H1 (cell line): ENCODE data around the gene PPP1R1B. TPM values are rescaled to one million over a fixed set of nuclear protein-coding genes. Genes with fewer than 3 reads are reported as not detected.

ENCODE experiments used
- ATF2 ChIP-seq: IDR thresholded peaks from 2 replicates; pipeline ENCODE4 v1.6.1; 2012; ENCODE audit warnings: low read length, inconsistent platforms
- CHD7 ChIP-seq: fragments of 300-600 bp; sonication (generic); IDR thresholded peaks from 2 replicates; pipeline ENCODE4 v1.7.1; 2012; ENCODE audit warnings: low read length, moderate library complexity, mild to moderate bottlenecking, inconsistent platforms; ENCODE audit not compliant: insufficient replicate concordance
- polyA plus RNA-seq, 7 experiments: library from polyadenylated mRNA; depleted of rRNA in 3 of 7; stranded (reverse) in 5 of 7; unstranded in 2 of 7; fragments of >200 nt in 5 of 7; fragments of 200-250 nt in 2 of 7; gene quantifications; 1 replicate in 5 of 7; 2 replicates in 1 of 7; 4 replicates in 1 of 7; pipeline versions ENCODE4 v1.2.1 to v1.2.3, GENCODE V29; 2011 to 2013; ENCODE audit warnings: missing spikeins in 2 of 7, mixed read lengths in 2 of 7
- total RNA-seq: library from RNA; stranded (reverse); fragmentation: NEBNext Ultra II Directional; extraction: Animal tissue kit (Norgen Biotek cat#: 25700); gene quantifications from 2 replicates; pipeline ENCODE4 v1.2.1, GENCODE V29; 2021

Gene PPP1R1B
- total and polyA plus RNA-seq, 2 of the 8 experiments (the other 6 are each of a cell fraction or from before 2014, with no cell fraction given): 10.7 to 22.3 TPM

- TF ChIP-seq CHD7: no peak
- no peak for TF ChIP-seq ATF2
Measured at GRCh38 chr17:39633570-39634183, 6.9 kb downstream of the PPP1R1B start (continued).
